IMR-90 (cell line): ENCODE measurements around the gene VGLL2. TPM values are rescaled to one million over a fixed set of nuclear protein-coding genes. Genes with fewer than 3 reads are reported as not detected.

ENCODE experiments used
- ATAC-seq: fragments of 200-7000 bp; cut with Tn5 transposase; 2 replicates; pipeline ENCODE4 v1.9.1; 2020; ENCODE audit warnings: low read depth, mild to moderate bottlenecking, moderate library complexity
- BruUV-seq: library from RNA; stranded (reverse); fragments of 400-500 nt; replicated peaks from 2 replicates; lab custom pipeline; 2021; lab: Mats Ljungman, UMichigan
- CTCF ChIA-PET: fragments of 300-600 bp; formaldehyde crosslinking; extraction: SDS; loops from one replicate; lab custom pipeline; 2021; ENCODE audit warnings: antibody characterized with exemption; lab: Yijun Ruan, JAX
- POLR2A ChIA-PET: fragments of 300-600 bp; sonication (Branson Sonifier 250); formaldehyde crosslinking; loops from one replicate; lab custom pipeline; 2022; ENCODE audit warnings: antibody characterized with exemption; ENCODE audit not compliant: unreplicated experiment; lab: Charles Lee
- DNase-seq: peaks from one replicate; pipeline ENCODE4 v3.0.0; 2013
- H2AFZ ChIP-seq: replicated peaks from 2 replicates; pipeline ENCODE3; 2013; ENCODE audit warnings: low read length, mild to moderate bottlenecking; ENCODE audit not compliant: poor library complexity
- H2AK5ac ChIP-seq: 2 replicates; pipeline ENCODE4 v1.6.1; 2013; ENCODE audit warnings: low read depth, low read length, inconsistent platforms
- H2AK9ac ChIP-seq: replicated peaks from 2 replicates; pipeline ENCODE3; 2013; ENCODE audit warnings: mild to moderate bottlenecking, low read depth, low read length, moderate library complexity; ENCODE audit not compliant: poor library complexity
- H2BK120ac ChIP-seq: 2 replicates; pipeline ENCODE4 v1.6.1; 2013; ENCODE audit warnings: low read depth, low read length, inconsistent platforms
- H2BK15ac ChIP-seq: 3 replicates; pipeline ENCODE4 v1.6.1; 2013; ENCODE audit warnings: low read depth, low read length, inconsistent platforms
- H2BK20ac ChIP-seq: 2 replicates; pipeline ENCODE4 v1.6.1; 2013; ENCODE audit warnings: low read depth, mild to moderate bottlenecking, inconsistent platforms, low read length, moderate library complexity
- H2BK5ac ChIP-seq: 2 replicates; pipeline ENCODE4 v1.6.1; 2013; ENCODE audit warnings: mild to moderate bottlenecking, low read depth, low read length, inconsistent platforms; ENCODE audit not compliant: poor library complexity, severe bottlenecking
- H3K14ac ChIP-seq: replicated peaks from 2 replicates; pipeline ENCODE4 v1.6.1; 2013; ENCODE audit warnings: low read depth, low read length, inconsistent platforms
- H3K18ac ChIP-seq: 2 replicates; pipeline ENCODE4 v1.6.1; 2013; ENCODE audit warnings: low read depth, low read length, control low read depth
- H3K23ac ChIP-seq: 2 replicates; pipeline ENCODE4 v1.6.1; 2013; ENCODE audit warnings: low read depth, low read length, inconsistent platforms
- H3K27ac ChIP-seq: 2 replicates; pipeline ENCODE4 v1.5.1; 2013; ENCODE audit warnings: mild to moderate bottlenecking, control low read depth, low read length; ENCODE audit not compliant: insufficient read depth
- H3K27me3 ChIP-seq: 2 replicates; pipeline ENCODE4 v1.6.1; 2013; ENCODE audit warnings: low read length; ENCODE audit not compliant: control insufficient read depth, insufficient read depth
- H3K36me3 ChIP-seq: 2 replicates; pipeline ENCODE4 v1.6.1; 2013; ENCODE audit warnings: low read length, mixed read lengths; ENCODE audit not compliant: control insufficient read depth, insufficient read depth
- H3K4ac ChIP-seq: 2 replicates; pipeline ENCODE4 v1.6.1; 2013; ENCODE audit warnings: low read depth, low read length, inconsistent platforms
- H3K4me1 ChIP-seq: 2 replicates; pipeline ENCODE4 v1.6.1; 2013; ENCODE audit warnings: low read length, mixed read lengths; ENCODE audit not compliant: control insufficient read depth, insufficient read depth
- H3K4me2 ChIP-seq: 2 replicates; pipeline ENCODE4 v1.6.1; 2013; ENCODE audit warnings: low read depth, mild to moderate bottlenecking, control low read depth, low read length, moderate library complexity
- H3K4me3 ChIP-seq: 2 replicates; pipeline ENCODE4 v1.5.1; 2013; ENCODE audit warnings: low read depth, mild to moderate bottlenecking, control low read depth, low read length, moderate library complexity; ENCODE audit not compliant: insufficient read depth
- H3K56ac ChIP-seq: 2 replicates; pipeline ENCODE4 v1.6.1; 2013; ENCODE audit warnings: low read length, inconsistent platforms; ENCODE audit not compliant: insufficient read depth; ENCODE audit errors: extremely low read depth
- H3K79me1 ChIP-seq, 2 experiments: 2 replicates each; pipeline ENCODE4 v1.6.1; 2013; ENCODE audit warnings: low read length in 2 of 2, inconsistent platforms in 1 of 2, low read depth in 1 of 2
- H3K9ac ChIP-seq: 2 replicates; pipeline ENCODE4 v1.6.1; 2013; ENCODE audit warnings: low read depth, low read length, control low read depth
- H3K9me1 ChIP-seq: 2 replicates; pipeline ENCODE4 v1.6.1; 2013; ENCODE audit warnings: low read length, inconsistent platforms; ENCODE audit not compliant: insufficient read depth
- H3K9me3 ChIP-seq: 2 replicates; pipeline ENCODE4 v1.6.1; 2013; ENCODE audit warnings: low read length; ENCODE audit not compliant: control insufficient read depth, insufficient read depth
- H4K20me1 ChIP-seq: 2 replicates; pipeline ENCODE4 v1.6.1; 2013; ENCODE audit warnings: low read length, inconsistent platforms; ENCODE audit not compliant: insufficient read depth
- H4K5ac ChIP-seq: 2 replicates; pipeline ENCODE4 v1.6.1; 2013; ENCODE audit warnings: mild to moderate bottlenecking, low read depth, low read length, control low read depth
- H4K8ac ChIP-seq, 2 experiments: 2 replicates each; pipeline ENCODE4 v1.6.1; 2013; ENCODE audit warnings: low read depth in 2 of 2, low read length in 2 of 2, control low read depth in 1 of 2, inconsistent platforms in 1 of 2
- H4K91ac ChIP-seq: 2 replicates; pipeline ENCODE4 v1.6.1; 2013; ENCODE audit warnings: low read depth, low read length, inconsistent platforms; ENCODE audit not compliant: insufficient read depth
- FOS ChIP-seq: fragments of 150-350 bp; IDR thresholded peaks from 2 replicates; pipeline ENCODE4 v1.6.1; 2016; ENCODE audit warnings: low read depth, low read length
- MAZ ChIP-seq: IDR thresholded peaks from 2 replicates; pipeline ENCODE4 v1.6.1; 2012; ENCODE audit warnings: low read depth, mild to moderate bottlenecking, low read length, improper control_type of control experiment, moderate library complexity, borderline replicate concordance
- MXI1 ChIP-seq: IDR thresholded peaks from 2 replicates; pipeline ENCODE4 v1.6.1; 2012; ENCODE audit warnings: low read depth, mild to moderate bottlenecking, low read length, moderate library complexity, borderline replicate concordance
- RFX5 ChIP-seq: IDR thresholded peaks from 2 replicates; pipeline ENCODE4 v1.8.0; 2012; ENCODE audit warnings: low read depth, mild to moderate bottlenecking, low read length, moderate library complexity
- WGBS, 2 experiments: methylation state at CpG; one replicate each; pipeline versions ENCODE4 v1.1.5 to v1.1.7; 2013; ENCODE audit warnings: missing lambda C conversion rate in 2 of 2; ENCODE audit not compliant: insufficient read length in 1 of 2; ENCODE audit errors: extremely low coverage in 2 of 2; 5-methylcytosine and 5-hydroxymethylcytosine counted together
- dilution Hi-C: fragments of 300-500 bp; cut with HindIII; formaldehyde crosslinking; loops from one replicate; pipeline ENCODE4 v1.14.3; 2018; ENCODE audit warnings: low sequenced_read_pairs; ENCODE audit not compliant: unreplicated experiment
- in situ Hi-C: fragments of 300-500 bp; cut with MboI; formaldehyde crosslinking; loops from 3 replicates; pipeline ENCODE4 v1.14.3; 2019; ENCODE audit warnings: low sequenced_read_pairs, inconsistent platforms, mixed read lengths
- intact Hi-C: fragments of 100-400 bp; cut with micrococcal nuclease; formaldehyde crosslinking; loops from 2 replicates; pipeline ENCODE4 v1.10.0; 2022
- polyA plus RNA-seq, 3 experiments: library from polyadenylated mRNA; depleted of rRNA; stranded (reverse); fragments of >200 nt; gene quantifications; 2 replicates each; pipeline ENCODE4 v1.2.3, GENCODE V29; 2012; ENCODE audit warnings: low replicate concordance in 1 of 3
- total RNA-seq: library from RNA; depleted of rRNA; stranded (reverse); fragments of >200 nt; gene quantifications from 2 replicates; pipeline ENCODE4 v1.2.3, GENCODE V29; 2012

VGLL2 gene
- total and polyA plus RNA-seq, 2 of the 4 experiments (the other 2 are of a cell fraction): not detected

GRCh38 chr6:117311726-117312125 is 46.4 kb downstream of the VGLL2 start:
- intact Hi-C loops: no loop called here
- Histone ChIP-seq H3K4me2 (no peak overlapping the region), H4K8ac (no peak overlapping the region), H3K4ac (no peak overlapping the region), H2BK120ac (no peak overlapping the region), H3K23ac (no peak overlapping the region), H3K14ac (no peak overlapping the region), H2AK9ac (no peak overlapping the region), H3K27me3 (no peaks in the 10 kb centered on the region), H4K20me1 (no peaks in the 10 kb centered on the region), H4K91ac (no peak overlapping the region), H3K18ac (no peak overlapping the region), H2BK5ac (no peak overlapping the region), H3K4me3 (no peak overlapping the region), H3K56ac (no peak overlapping the region), H2AK5ac (no peak overlapping the region), H2BK15ac (no peak overlapping the region), H3K9me1 (no peaks in the 10 kb centered on the region), H3K4me1 (no peaks in the 10 kb centered on the region), H3K79me1 (no peaks in the 10 kb centered on the region), H2BK20ac (no peak overlapping the region), H3K36me3 (no peaks in the 10 kb centered on the region), H3K27ac (no peak overlapping the region), H4K5ac (no peak overlapping the region), H3K9ac (no peak overlapping the region), H3K9me3 (no peaks in the 10 kb centered on the region), H2AFZ (no peak overlapping the region)
- TF ChIP-seq MAZ (no peak), FOS (no peak), RFX5 (no peak), MXI1 (no peak)
- ChIA-PET POLR2A (no interaction called here), CTCF (no interaction called here)
- ATAC-seq (no peak), DNase-seq (no peak)
- dilution Hi-C loops: no loop called here
- in situ Hi-C loops: no loop called here
- BruUV-seq: no TSS peak
- WGBS, 2 experiments: 80% methylated on average over 1 of the region's 1 CpG; no CpG with 5 or more reads in 1 of the 2 experiments
